NCI-H2107 treated with DMSO at 0.1 percent for 48 hours (cell line): ENCODE data around the gene PACS2.

Source experiments
- DNase-seq: peaks from one replicate; lab custom pipeline; 2025; ENCODE audit not compliant: unreplicated experiment; lab: John Stamatoyannopoulos, UW

PACS2 gene

DNA sequence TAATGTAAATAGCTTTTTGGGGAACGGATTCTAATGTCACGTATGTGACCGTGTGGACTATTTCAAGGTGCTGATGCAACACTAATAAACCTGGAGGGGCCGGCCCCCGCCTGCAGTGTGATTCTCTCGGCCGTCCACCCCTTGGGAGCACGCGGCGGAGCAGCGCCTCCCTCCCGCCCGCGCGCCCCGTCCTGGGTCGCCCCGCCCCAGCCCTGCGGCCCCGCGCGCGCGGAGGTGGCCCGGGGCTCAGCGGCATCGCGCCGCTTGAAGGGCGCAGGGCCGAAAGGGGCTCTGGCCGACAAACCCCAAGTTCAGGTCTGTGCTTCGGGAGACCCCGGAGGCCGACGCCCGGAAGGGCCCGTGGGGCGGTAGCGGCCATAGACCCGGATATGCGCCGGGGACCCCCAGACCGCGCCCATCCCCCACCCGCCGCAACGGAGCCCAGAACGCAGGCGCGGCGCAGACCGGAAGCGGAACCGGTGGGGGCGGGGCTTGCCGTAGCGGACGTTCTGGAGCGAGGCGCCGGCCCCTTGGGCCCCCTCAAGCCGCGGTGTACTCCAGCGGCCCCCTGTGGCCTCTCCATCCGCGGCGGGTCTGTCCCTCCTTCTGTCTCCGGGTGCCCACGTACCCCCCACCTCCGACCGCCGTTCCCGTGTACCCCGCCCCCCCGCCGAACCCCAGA lies 83.6 kb downstream of the PACS2 start, which contains the start of gene TEX22:
TEX22 (plus strand) TSS at position 495 of the 682 bp plus-strand sequence. CDS start 803 bp downstream, outside the sequence.
- peak; percentile 88 for DNase-seq

DNA sequence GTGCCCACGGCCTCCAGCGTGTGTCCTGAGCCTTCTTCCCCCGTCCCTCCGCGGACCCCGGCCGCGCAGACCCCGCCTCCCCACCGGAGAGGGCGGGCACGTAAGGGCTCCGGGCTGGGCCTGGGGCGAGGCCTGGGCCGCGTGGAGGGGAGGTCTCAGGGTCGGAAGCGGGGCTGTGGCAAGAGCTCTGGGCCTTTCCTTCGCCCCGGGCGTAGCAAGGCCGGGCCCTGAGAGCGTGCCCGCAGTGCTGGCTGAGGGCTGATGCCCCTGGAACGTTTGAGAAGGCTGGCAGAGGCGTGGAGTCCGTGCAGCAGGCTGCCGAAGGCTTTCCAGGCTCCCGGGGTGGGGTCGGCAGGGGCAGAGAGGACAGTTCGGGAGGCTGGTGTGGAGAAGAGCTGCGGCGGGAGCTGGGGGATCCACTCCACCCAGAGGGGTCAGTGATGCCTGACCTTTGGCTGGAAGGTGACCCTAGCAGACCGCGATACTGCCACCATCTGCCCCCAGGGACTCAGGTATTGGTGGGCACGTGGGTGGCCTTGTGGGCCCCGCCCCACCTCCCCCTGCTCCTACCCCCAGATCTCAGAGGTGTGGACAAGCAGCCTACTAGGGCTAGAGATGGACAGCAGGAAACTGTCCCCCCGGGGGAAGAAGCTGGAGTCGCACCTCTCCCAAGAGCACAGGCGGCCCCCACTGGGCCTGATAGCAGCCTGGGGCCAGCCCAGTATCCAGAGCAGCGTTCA lies 84.3 kb downstream of the PACS2 start:
- DNase-seq = no peak

DNA sequence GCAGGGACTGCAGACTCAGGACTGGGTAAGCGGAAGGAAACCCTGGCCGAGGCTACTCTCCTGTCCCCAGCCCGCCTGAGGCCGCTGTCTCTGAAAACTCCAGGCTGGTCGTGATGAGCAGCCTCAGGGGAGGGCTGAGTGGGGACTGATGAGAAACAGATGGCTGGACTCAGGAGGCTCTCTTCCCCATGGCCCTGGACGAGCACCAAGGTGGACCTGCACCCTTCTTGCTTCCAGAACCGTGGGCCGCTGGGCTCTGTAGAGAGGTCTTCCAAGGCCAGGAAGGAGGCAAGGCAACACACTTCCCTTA lies 84.9 kb downstream of the PACS2 start:
- no peak for DNase-seq

DNA sequence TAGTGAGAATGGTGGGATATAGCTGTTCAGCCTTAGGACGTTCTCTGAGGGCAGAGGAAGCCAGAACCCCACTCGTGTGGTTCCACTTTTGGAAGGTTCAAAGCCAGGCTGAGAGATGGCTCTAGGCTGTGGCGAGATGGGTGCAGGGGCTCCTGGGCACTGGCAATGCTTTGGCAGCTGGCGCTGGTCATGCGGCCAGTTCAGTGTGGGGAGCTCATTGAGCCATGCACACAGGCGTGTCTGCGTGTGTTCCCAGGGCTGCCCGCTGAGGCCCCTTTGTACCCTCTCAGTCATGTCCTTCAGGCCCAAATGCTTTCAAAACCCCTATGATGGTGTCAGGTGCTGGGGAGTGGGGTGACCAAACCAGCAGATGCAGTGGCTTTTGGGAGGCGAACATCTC lies 85.5 kb downstream of the PACS2 start:
- DNase-seq = no peak

DNA sequence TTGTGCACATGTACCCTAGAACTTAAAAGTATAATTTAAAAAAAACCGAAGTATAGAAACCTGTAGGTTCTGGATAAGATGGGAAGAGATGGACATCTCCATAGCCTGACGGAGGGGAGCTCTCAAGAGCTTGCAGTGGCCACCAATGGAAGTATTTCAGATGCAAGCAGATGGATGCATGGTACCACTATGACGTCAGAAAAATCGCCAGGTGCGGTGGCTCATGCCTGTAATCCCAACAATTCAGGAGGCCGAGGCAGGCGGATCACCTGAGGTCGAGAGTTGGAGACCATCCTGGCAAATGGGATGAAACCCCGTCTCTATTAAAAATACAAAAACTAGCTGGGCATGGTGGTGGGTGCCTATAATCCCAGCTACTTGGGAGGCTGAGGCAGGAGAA lies 87.2 kb downstream of the PACS2 start:
- DNase-seq = no peak

DNA sequence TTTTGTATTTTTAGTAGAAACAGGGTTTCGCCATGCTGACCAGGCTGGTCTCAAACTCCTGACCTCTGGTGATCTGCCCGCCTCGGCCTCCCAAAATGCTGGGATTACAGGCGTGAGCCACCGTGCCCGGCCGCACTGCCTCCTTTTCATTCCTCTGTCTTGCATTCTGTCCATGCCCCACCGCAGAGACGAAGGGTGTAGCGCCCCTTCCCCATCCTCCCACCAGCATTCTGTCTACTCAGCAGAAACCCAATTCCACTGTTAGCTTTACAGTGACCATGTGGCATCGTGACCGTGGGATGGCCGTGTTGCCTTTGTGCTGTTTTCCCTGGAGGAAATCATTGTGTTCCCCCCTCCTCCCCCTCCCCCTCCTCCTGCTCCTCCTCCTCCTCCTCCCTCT lies 94.0 kb downstream of the PACS2 start:
- no peak for DNase-seq

DNA sequence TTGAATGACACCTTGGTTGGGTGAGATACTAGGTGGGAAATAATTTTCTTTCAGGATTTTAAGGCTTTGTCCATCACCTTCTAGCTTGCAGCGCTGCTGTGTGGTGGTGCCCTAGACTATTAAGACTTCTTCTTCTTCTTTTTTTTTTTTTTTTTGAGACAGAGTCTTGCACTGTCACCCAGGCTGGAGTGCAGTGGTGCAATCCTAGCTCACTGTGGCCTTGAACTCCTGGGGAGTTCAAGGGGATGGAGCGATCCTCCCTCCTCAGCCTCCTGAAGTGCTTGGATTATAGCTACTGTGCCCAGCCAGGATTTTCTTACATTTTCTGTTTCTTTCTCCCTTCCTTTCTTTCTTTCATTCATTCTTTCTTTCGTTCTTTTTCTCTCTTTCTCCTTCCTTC lies 94.8 kb downstream of the PACS2 start:
- DNase-seq = no peak

DNA sequence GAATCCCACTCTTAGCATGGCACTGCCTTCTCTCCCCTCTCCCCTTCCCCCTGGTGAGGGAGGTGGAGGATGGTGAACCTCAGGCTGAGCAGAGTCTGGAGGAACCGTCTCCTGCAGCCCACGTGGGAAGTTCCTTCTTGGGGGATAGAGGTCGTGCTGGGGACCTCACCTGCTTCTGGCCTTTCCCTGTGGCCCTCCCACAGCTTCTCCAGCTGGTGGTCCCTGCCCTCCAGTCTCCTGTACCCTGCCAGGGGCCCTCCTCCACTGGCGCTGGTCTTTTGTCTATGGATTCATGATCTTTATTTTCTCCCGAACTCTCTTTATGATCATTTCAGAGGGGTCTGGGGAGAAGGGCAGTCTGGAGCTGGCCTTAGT lies 96.1 kb downstream of the PACS2 start:
- DNase-seq = no peak

DNA sequence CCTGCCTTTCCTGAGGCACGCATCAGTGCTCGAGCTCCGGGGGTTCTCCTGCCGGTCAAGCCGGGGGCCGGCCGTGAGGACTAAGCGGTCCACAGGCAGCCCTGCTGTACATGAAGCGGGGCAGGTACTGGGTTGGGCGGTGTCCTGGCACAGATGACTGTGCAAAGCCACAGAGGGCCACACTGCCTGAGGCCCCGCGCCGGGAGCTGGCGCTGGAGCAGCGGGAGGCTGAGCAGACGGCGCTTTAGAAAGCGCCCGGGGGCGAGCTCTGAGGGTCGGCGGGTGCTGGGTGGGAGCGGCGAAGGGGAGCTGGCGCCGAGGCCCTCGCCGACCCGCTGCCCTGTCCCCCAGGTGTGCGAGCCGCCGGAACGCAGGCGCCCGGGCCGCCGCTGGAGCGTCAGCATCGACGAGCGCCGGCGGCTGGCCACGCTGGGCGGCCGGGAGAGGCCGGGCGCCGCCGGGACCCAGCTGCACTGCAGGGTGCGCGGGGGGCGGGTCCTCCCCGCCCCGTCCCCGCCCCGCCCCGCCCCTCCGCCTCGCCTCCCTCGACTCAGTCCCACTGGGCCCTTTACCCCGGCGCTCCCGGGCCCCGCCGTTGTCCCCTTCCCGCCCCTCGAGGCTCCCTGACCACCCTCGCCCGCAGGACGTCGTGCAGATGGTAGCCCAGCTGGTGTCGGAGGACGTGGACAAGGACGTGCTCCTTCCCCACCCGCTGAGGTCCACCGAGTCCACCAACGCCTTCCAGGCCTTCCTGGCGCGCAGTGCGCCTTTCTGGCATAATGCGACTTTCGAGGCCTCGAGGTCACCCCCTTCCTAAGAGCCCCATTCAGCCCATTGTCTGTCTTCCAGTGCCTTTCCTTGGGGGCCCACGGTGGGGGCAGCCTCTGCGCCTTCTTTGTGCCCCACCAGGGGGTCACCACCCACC lies 96.7 kb downstream of the PACS2 start:
- DNase-seq = no peak

DNA sequence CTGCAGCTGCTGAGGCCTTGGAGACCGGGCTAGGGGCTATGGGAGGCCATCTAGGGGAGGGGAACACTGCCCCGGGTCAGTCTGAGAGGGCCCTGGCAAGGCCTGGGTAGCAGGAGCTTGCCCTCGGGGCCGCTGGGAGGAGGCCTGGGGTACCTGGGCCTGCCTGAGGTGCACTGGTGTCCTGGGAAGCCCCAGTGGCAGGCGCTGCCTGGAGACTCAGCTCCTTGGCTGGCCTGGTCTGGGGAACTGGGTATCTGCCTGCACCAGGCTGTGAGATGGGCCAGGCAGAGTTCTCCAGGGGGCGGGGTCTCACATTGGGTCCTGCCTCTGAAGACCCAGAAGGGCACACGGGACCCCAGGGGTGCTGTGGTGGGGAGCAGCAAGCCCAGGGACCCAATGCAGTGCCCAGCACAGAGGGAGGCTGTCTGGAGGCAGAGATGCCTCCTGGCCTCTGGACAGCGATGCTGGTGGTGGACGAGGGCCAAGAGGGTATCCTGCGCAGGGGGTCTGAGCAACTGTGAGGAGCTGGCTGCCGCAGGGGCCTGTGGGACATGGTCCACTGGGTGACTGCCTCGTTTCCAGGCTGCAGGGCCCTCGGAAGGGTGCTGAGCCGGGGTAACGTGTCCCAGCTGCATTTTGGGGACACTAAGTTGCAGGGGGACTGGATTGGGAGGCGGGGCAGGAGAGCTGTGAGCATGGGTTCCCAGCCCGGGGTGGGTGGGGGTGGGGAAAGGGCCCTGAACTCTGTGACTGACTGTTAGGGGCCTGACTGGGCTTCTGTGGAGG lies 97.6 kb downstream of the PACS2 start:
- no peak for DNase-seq

DNA sequence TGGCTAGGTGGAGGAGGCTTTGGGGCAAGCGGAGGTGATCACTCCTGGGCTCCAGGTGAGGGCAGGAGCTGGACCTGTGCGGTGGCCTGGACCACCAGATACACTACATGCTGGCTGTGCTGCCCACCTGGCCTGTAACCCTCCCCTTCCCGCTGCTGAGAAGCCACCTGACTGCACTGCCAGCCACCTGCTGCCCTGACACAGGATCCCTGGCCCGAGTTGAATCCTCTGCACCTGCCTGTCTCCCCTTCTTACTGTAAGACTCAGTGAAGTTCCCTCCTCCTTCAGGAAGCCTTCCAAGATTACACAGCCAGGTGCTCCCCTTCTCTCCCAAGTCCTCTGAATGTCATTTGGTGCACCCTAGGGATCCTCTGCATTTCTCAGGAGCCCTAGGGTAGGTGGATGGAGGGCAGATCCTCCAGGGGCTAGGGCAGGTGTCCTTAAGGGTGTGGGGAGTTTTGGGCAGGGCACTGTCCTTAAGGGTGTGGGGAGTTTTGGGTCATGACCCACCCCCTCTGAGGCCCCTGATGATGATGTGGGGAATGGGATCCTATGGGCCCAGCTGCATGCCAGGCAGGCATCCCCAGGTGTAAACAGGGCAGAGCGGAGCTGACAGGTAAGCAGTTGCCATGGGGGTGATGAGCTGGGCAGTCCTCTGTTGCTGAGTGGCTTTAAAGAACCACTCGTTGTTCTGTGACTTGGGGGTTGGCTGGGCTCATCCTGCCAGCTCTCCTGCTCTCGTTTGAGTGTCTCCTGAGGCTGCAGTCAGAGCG lies 98.4 kb downstream of the PACS2 start:
- peak; percentile 82 for DNase-seq

DNA sequence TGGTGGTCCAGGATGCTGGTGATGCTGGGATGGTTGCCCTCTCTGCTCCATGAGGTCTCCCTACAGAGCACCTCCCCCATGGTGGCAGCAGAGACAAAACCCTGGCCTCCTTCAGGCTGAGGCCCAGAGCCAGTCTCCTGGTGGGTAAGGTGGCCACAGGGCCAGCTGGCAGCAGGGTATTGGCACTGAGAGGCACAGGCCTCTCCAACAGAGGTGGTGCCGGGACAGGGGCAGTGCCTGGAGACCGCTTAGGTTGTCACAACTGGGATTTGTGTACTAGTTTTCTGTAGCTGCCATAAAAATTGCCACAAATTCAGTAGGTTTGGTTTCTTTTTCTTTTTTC lies 99.0 kb downstream of the PACS2 start:
- no peak for DNase-seq

DNA sequence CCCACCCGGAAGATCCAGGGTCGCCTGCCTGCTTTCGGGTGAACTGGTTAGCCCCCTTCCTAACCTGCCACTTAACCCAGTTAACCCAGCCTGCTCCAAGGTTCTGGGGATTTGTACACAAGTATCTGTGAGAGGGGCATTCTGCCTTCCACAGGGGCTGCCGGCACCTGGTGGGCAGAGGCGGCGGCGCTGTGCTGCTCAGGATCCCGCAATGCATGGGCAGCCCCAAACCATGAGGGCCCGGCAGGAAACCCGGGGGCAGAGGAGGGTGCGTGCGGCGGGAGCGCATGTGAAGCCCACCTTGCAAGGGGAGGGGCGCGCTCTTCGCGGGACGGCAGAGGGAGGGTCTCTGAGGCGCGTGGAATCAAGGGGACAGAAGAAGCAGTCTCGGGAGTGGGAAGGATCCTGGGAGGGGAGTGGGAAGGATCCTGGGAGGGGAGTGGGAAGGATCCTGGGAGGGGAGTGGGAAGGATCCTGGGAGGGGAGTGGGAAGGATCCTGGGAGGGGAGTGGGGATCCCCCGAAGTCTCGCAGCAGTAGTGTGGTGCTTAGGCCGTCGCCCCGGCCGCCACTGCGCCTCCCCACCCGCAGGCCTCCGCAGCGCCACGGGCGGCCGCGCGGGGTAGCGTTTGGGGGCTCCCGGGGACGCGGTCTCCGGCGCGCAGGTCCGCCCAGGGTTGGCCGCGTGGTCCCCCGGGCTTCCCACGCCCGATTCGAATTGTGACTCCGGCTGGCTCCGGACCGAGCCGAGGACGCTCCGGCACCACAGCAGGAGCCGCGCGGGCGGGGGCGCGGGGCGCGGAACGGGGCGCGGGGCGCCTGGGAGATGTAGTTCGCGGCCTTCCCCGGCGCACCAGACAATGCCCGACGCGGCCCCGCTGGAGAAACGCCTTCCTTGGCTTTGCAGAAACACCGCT lies 100.2 kb downstream of the PACS2 start:
- peak; percentile 60 for DNase-seq

DNA sequence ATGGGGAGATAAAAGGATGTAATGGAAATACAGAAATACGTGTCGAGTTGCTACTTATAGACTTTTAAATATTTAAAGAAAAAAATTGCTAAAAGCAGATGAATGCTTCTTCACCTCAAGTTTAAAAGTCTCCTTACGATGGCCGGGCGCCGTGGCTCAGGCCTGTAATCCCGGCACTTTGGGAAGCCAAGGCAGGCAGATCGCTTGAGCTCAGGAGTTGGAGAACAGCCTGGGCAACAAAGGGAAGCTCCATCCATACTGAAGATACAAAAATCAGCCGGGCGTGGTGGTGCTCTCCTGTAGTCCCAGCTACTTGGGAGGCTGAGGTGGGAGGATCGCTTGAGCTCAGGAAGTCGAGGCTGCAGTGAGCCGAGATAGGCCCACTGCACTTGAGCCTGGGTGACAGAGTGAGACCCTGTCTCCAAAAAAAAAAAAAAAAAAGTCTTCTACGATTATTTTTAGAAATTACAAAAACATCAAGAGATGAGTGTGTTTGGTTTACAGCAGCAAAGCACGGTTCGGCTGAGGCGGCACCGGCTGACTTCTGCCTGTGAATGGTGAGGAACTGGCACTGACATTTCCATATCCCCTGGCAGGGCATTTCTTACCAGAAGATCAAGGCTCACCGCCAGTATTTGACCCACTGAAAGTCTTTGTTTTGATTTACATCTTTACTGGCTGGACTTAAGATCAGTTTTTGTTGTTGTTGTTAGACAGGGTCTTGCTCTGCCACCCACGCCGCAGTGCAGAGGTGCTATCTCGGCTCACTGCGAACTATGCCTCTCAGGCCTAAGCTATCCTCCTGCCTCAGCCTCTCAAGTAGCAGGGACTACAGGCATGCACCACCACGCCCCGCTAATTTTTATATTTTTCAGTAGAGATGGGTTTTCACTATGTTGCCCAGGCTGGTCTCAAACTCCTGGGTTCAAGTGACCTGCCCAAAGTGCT lies 101.2 kb downstream of the PACS2 start:
- no peak for DNase-seq

DNA sequence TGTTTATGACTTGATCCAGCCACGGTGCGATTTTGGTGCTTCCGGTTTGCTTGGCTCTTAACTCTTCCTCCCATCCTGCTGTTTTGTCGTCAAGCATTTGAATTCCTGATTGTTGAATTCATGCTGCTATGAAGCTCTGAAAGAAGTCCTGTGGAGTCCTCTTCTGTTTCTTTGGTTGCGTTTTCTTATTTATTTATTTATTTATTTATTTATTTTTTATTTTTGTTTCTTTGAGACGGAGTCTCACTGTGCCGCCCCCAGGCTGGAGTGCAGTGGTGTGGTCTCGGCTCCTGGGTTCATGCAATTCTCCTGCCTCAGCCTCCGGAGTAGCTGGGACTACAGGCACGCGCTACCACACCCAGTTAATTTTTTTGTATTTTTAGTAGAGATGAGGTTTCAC lies 102.1 kb downstream of the PACS2 start:
- no peak for DNase-seq

DNA sequence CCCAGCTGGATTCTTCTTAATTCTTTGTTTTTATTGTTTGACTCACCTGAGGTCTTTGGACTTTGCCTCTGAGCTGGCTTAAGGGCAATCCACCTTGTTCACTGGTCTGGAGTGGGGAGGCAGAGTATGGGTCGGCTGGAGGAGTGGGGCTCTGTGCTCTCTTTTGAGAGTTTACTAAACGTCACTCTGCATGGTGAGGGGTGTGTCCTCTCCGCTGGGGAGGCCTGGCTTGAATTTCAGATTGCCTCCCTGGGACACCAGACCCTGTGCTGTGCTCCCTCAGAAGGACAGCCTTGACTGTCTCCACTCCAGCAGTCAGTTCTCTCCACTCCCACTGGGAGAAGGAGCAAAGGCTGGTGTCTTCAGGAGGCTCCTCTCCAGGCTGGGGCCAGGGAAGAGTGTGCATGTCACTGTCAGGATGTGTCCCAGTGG lies 103.2 kb downstream of the PACS2 start:
- no peak for DNase-seq

DNA sequence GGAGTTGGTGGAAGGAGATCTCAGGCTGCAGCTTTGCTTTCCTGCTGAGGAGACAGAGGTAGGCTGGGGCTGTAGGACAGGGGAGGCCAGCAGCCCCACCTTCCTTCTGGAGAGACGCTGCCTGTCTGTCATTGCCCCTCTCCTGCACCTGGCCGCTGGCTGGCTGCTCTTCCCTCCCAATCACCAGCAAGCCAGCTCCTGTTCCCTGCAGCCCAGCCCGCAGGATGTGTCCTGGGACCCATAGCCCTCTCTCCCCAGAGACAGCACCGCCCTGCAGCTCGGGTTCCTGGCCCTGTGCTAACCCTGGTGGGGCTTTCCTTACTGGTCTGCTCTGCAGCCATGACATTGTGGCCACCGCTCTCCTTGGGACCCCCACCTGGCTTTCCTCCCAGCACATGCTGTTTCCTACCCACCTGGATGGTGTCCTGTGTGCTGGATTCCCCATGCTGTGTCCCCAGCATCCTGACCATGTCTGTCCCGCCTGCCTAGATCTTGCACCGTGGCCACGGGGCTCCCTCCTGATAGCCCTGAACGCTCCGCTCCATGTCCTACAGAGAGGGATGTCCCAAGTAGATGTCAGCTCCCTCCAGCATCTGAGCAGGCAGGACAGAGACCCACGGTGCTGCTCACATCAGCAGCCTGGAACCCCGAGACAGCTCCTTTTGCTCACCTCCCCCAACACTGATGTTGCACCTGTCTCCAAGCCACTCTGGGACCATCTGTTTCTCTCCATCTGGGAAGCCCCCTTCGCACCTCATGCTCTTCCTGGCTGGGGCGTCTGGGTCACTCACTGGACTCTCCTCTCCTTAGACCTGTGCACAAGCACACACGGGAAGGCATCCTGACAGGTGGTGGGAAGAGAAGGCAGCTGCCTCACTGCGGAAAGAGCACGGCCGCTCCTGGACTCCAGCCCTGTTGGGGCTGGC lies 104.0 kb downstream of the PACS2 start:
- no peak for DNase-seq
